NCI-H345 (cell line): ENCODE data around the gene C7orf33.
A peak's percentile ranks its signal among the peaks of the same experiment; 100 is the strongest.
"Not testable (repeated sequence)": the region's sequence is repeated elsewhere in the genome, so short reads cannot be mapped to it uniquely, and the experiment has no call there.

Experiments
- DNase-seq: peaks from one replicate; lab custom pipeline; 2025; lab: John Stamatoyannopoulos, UW

The C7orf33 gene

DNA sequence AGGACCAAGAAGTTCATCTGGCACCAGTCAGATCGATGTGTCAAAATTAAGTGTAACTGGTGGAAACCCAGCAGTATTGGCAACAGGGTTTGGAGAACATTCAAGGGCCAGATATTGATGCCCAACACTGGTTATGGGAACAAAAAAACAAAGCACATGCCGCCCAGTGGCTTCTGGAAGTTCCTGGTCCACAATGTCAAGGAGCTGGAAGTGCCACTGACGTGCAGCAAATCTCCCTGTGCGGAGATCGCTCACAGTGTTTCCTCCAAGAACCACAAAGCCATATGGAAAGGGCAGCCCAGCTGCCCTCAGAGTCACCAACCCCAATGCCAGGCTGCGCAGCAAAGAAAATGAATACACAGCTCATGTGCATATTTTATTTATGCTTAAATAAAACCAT lies 10.1 kb upstream of the C7orf33 start:
- no peak for DNase-seq

DNA sequence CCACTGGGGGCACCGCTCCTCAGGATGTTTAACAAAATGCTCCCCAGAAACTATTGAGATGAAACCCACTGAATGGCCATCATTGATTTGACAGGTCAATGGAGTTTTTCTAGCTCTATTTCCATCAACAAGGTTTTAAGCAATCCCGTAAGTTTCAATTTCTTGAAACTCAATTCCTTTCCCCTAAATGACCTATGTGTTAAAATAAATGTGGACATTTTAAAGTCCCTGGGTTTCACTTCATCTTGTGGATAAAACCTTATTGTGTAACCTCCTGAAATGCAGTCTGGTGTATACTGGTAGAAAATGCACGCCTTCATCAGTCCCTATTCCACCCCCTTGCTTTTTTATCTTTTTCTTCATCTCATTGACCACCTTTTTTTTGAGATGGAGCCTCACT lies 8.9 kb upstream of the C7orf33 start:
- DNase-seq: no peak

DNA sequence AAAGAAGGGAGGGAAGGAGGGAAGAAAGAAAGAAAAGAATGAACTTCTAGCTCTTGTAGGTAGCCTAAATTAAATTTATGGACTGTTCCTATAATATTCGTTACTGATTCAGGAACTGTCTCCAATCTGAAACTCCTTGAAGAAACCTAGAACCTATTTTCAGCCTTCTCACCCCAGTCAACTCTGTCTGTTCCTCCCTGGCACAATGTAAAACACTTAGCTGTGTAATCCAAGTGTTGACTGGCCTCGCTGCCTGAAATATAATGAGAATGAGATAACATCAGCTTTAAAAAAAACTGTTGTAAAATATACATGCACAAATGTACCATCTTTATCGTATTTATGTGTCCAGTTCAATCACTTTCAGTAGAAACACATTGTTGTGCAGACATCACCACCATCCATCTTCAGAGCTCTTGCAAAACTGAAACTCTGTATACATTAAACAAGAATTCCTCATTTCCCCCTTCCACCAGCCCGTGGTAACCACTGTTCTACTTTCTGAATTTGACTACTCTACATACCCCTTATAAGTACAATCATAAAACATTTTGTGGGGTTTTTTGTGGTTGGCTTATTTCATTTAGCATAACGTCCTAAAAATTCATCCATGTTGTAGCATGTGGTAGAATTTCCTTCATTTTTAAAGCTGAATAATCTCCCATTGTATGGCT lies 6.3 kb upstream of the C7orf33 start:
- DNase-seq: no peak

DNA sequence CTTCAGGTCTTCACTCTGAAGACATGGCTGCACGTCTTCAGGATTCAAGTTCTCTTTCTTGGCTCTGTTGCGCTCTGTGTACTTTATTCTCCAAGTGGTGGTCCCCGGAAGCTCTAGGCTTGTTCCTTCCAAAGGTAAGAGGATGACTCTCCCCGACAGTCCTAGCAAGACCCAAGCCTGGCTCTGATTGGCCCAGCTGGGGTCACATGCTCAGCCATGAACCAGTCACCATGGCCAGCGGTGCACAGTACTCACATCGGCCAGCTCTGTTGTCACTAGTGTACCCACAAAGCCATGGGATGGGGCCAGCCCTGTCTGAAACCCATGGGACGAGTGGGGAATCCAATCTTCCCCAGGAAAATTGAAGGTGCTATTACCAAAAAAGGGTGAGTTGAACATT lies 5.2 kb upstream of the C7orf33 start:
- DNase-seq: no peak

DNA sequence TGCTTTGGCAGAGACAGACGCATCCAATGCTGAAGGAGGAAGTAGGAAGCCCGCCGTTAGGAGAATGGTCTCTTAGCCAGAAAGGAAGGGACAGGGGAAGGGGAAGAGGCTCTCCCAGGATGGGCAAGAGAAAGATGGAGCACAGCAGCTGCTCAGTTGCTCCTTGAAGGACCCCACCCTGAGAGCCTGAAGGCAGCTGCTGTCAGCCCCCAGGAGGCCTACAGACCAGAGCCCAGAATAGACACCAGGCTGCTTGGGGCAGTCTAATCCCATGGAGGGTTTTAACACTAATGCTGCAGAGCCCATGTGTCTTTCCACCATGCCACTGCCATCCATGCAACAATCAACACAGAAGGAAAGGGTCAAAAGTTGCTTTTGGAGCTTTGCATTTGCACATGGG lies 3.5 kb upstream of the C7orf33 start:
- DNase-seq: no peak

DNA sequence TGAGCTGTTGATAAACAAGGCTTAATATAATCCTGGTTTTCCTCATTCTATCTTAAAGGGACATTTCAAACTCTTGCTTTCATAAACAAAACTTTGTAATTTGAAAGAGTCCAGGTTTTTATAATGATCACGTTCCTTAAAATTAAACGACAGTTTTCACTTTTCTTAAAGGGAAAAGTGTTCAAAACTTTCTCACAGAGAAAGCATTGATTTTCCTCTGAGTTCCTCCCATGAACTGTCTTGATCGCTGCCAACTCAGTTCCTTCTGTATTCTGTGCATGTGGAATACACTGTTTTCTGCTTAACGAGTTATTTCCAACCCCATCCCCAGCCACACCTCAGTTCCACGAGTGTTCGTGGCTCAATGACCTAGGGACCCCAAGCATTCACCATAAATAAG lies 2.4 kb upstream of the C7orf33 start:
- DNase-seq: no peak

DNA sequence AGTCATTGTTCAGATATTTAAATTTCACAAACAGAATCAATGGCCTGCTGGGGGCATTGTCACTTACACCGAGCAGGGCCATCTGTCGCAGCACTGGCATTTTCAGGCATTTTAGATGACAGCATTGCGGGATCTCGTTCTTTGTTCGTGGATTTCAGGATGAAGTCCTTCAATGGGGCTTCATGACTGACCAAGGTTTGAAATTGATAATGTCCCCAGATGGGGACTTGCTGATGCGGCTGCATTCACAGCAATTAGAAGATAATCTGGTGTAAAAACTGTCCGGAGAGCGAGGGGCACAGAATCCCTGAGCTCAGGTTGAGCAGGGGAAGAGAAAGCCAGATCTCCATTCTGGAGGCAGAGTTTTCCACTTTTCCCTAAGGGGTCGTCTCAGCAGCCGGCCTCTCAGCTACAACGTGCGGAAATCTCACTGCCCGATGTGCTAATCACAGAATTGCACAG lies 1.9 kb upstream of the C7orf33 start:
- DNase-seq: no peak

DNA sequence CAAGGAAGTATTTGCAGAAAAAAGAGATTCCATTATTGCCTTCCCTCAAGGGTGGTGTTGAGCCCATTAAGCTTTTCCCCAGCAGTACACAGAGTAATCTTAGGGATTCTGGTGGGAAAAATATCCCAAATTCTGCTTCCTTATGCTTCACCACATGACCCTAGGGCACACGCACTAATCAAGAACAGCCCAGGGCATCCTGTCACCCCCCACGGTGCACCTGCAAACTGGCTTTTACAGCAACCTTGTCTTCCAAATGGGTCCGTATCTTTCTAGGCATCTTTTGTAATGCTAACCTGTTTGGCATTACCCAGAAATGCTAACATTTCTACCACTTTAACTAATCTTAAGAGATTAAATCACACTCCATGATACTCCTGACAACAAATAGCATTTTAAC lies 926 bp upstream of the C7orf33 start:
- DNase-seq: no peak

DNA sequence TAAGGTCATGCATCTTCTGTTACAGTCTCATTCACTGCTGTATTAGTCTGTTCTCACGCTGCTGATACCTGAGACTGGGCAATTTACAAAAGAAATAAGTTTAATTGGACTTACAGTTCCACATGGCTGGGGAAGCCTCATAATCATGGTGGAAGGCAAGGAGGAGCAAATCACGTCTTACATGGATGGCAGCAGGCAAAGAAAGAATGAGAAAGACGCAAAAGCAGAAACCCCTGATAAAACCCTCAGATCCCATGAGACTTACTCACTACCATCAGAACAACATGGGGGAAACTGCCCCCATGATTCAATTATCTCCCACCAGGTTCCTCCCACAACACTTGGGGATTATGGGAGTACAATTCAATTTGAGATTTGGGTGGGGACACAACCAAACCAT lies 5.8 kb downstream of the C7orf33 start:
- DNase-seq: not testable (repeated sequence)

DNA sequence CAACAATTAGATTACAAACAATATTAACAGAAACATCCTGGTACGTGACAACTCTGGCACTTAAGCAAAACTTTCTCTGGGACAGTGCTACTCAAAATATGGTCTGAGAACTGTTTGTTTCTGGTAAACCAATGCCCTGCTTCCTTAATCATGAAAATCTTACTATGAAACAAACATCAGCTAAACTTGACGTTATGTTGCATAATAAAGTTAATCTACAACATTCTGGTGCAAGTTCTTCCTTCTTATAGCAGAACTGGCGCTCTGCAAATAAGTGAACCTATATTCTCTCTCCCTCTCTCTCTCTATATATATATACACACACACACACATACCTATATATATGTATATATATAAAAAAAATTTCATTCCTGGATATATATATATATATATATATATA lies 7.8 kb downstream of the C7orf33 start:
- no peak for DNase-seq

DNA sequence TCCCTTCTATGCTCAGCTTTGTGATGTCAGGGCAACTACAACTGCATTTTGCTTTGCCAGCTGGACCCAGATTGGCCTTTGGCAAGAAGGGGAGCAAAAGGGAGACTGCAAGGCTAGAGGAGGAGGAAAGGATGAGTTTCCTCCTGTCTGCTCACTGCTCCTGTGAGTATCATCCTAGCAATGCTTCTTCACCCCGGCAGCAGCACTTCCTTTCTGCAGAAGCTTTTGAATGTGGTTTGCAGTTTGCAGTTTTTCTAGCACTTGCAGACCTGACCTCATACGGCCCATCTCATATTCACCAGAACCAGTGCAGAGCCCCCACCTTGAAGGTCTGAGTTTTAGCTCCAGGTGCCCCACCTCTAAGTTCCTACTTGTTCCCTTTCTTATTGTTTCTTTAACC lies 14.8 kb downstream of the C7orf33 start:
- no peak for DNase-seq

DNA sequence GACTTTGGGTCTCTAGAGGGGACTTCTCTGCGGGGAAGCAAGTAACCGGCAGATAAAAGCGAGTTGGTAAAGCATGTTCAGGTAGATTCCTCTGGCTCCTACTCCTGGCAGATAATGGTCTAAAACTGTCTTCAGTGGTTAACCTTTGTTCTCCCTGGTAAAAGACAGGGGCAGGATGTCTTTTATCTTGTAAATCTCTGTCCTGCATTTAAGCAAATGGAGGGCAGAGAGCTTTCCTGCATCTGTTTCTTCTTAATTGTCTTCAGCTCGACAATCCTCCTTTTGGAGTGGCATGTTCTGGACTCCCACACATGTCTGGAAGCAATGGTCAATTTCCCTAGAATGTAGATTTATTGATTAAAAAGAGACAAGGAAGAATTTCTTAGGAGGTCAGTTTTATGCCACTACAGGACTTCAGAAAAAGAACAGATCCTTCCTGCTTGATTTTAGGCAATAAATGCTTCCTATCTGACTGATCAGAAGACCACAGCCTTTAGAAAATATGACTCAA lies 16.6 kb downstream of the C7orf33 start:
- DNase-seq: no peak

DNA sequence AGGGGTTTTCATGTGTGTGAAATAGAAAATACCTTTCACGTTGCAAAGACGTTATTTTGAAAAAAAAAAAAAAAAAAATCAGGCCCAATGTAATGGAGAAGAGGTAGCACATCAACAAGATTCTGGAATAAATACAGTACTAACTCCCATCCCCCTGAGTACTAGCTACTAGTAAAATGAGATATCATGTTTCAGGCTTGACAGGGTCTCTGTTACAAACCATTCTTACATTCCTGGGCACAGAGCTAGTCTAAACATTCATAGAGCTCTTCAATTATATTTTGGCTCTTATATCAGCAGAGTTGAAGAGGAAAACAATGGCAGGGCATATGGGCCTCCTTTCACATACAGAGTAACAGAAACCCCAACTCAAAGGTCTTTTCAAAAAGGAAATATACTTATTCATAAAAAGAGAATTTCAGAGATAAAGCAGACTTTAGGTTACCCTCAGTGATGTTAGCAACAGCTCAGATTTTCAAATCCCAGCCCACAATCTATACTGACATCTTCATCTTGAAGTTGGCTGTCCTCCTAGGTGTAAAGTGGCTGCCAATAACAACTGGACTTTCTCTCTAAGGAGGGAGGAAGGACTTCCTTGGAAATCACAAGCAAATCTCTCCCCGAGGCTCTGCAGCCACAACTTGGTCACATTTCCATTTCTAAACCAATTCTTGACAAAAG lies 18.6 kb downstream of the C7orf33 start:
- DNase-seq: no peak

DNA sequence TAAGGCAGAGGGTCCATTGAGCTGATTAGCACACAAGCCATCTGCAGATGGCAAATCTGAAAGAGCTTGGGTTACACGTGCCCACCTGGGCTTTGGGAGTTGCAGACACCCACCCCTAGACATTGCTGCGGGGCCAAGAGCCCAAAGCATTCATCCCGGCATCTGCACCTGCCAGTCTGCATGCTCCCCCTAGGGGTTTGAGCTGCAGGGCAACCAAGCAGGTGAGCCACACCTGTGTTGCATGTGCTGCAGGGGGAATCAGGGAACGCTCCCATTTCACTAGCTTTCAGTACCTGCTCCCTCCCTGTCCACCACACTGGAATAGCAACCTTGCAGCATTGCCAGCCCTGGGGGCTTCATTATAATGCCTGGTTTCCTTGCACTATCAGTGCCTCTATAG lies 21.1 kb downstream of the C7orf33 start:
- peak; percentile 49 for DNase-seq

DNA sequence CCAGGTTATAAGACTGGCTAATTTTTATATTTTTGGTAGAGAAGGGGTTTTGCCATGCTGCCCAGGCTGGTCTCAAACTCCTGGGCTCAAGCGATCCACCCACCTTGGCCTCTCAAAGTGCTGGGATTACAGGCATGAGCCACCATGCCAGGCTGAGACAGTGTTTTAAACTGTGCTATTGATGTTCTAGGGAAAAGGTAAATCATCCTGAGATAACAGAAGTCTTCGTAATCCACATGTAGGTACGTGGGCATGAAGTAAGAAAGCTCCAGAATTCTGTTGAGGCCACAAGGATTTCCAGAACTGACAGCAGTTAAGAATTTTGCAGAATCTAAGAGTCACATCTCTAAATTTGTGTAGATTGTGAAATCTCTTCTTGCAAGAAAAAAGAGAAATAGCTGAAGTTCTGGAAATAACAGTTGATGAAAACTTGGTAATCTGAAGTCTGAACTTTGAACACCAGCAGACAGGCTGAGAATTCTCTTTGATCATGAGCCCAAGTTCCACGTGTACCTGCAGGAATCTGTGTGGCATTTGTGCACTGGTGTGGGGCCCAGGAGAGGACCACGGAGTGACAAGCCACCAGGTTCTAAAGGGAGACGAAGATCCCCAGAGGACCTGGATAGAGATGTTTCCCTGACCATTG lies 24.6 kb downstream of the C7orf33 start:
- no peak for DNase-seq

DNA sequence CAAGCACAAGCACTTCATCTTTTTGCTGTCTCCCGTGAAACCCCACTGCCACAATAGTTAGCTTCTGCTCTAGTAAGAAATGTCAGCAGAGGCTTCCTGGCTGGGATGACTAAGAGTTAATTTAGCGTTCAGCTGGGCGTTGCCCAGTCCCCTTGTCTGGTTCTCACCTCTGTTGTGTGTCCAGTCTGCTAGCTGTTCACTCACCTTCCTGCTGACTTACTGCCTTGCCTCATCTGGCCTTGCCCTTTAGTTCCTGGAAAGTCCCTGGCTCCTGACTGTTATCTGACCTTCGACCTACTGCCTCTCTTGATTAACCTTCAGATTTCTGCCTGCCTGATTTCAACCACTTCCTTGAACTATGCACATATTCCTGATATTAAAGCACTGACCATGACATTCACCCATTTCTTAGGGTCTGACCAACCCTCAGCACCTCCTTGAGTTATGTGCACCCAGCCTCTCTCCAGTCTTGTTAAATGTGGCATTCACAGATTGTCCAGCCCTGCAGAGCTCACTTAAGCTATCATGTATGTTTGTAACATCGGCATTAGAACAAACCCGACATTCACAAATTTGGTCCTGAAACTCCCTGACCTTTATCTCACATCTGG lies 30.3 kb downstream of the C7orf33 start:
- no peak for DNase-seq

DNA sequence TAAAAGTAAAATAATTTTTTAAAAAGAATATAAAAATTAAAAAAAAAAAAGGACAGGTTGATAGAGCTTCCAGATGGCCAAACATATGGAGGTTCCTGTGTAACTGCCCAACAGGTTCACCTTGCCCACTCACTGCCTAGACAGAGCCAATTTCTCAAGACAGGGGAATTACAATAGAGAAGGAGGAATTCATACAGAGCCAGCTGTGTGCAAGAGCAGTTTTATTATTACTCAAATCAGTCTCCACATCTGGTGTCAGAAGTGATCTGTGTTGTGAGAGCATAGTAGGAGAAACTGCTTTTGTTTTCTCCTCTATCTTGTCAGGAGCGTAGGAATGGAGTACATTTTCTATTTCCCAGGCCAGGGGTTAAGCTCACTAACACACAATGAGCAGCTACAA lies 31.0 kb downstream of the C7orf33 start:
- no peak for DNase-seq

DNA sequence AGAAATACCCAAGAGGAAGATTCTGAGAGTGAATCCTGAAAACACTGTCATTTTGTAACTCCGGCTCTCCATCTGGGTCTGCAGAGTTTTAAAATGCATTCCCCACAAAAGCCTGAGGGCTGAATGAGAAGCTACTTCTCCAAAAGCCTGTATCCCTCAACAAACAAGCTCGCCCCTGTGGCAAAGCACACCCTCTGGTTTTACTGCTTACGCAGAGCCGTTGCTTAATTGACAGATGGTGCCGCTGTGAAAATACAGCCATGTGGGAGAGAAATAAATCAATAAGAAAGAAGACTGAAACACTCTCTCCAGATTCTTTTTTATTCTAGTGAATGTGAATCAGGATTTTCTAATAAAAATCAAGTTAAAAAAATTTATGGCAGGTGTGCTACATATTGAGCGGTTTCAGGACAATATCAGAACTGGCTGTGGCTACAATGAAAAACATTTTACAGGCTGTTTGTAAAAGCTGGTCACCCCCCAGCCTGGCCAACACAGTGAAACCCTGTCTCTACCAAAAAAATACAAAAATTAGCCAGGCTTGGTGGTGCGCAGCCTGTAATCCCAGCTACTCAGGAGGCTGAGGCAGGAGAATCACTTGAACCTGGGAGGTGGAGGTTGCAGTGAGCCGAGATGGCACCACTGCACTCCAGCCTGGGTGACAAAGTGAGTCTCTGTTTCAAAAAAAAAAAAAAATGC lies 32.5 kb downstream of the C7orf33 start:
- peak; percentile 65 for DNase-seq

DNA sequence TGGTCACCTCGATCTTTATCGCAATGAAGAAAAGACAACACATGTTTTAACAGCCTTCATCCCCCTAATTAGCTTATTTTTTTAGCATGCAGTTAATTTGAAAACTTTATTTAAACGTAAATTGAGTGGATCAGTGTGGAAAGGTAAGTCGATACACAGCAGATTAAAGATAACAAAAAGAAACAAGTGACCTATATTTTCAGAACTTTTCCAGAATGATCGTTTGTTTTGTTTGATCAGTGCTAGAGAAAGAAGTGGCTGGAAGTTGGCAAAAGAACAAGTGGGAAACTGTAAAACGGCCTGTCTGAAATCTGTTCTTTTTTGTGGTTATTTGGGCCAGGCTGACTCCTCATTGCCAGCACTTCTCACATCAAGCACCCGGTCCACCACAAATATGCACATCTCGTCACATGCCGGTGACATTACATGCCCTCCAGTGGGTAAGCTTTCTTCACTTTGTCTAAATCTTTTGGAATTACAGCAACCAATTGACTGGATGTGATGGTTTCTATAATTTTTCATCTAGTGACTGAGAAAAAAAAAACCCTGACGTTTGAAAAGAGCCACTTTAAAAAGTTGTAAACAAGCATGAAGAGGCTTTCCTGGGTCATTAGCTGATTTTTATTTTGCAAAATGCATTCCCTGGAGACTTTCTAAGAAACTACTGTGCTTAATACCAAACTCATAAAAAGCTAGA lies 33.2 kb downstream of the C7orf33 start:
- no peak for DNase-seq

DNA sequence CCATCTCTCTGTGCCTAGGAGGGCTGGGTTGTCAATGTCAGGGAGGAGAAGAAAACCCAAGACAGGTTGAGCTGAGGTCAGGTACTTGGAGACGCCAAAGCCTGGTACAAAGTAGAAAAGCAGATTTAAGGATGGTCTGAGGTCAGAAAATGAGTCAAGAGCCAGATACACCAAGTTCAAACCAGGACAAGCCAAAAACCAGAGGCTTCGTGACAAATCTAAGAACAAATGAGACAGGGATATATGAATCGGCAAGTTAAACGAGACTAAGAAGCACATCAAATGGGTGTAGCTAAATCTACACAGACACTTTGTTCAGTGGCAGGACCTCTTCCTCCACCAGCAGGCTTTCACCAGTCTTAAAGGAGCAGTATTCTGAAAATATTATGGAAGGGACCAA lies 34.2 kb downstream of the C7orf33 start:
- DNase-seq: no peak

DNA sequence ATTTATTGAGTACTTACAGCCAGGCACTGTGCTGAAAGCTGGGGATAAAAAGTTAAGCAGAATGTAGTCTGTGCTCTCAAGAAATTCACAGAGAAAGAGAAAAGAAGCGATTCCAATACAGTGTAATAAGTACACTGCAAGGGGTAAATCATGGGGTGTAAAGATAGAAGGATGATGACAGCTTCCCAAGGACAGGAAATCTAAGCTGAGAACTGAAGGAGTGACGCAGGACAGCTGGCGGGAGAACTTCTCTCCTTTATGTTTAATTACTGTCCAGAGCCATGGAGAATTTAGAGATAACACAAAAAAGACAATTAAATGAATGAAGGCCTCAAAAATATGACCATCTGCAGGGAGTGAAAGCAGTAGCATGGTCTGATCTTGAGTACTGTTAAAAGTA lies 34.8 kb downstream of the C7orf33 start:
- DNase-seq: no peak

DNA sequence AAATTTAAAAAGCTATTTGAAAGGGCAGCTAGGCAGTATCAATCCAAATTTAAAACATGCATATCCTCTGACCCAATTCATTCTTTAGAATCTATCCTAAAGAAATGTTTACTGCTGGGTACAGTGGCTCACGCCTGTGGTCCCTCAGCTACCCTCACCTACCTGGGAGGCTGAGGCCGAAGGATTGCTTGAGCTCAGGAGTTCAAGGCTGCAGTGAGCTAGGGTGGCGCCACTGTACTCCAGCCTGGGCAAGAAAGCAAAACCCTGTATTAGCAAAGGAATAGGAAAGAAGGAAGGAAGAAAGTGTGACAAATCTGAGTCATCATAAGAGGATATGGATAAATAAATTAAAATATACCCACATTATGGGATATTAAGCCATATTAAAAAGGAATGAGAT lies 36.3 kb downstream of the C7orf33 start:
- no peak for DNase-seq
